ENCODE results near the gene KLF9. TPM values are rescaled to one million over a fixed set of nuclear protein-coding genes. Genes with fewer than 3 reads are reported as not detected.

The KLF9 gene
- total RNA-seq, 6 experiments from 2014 or later, result 7.9 to 15.7 (median 12.4) TPM

GRCh38 chr9:70411121-70411929, 3.1 kb downstream of the KLF9 start:
- TF ChIP-seq CTCF (IDR thresholded peaks at IDR 0.05), result no peak
- Mint-ChIP-seq H3K4me3 (peak overlapping the region; percentile 99), H3K27me3 (ENCODE audit: insufficient read depth) (peaks cover 13% of the 10 kb centered on the region), H3K9me3 (no peaks in the 10 kb centered on the region), H3K36me3 (ENCODE audit: low read depth) (peaks cover 7% of the 10 kb centered on the region; the same call in 1 of the 2 replicates), H3K4me1 (ENCODE audit: low read depth) (peaks cover 60% of the 10 kb centered on the region), H3K27ac (peak overlapping the region; percentile 97)
- DNase-seq, result peak; percentile 25

GRCh38 chr9:70410368-70410767, 4.1 kb downstream of the KLF9 start:
- peak; percentile 29 for DNase-seq
- H3K4me3 Mint-ChIP-seq, result peak overlapping the region; percentile 99
- peak overlapping the region; percentile 97 for H3K27ac Mint-ChIP-seq

GRCh38 chr9:70409800-70410199, 4.7 kb downstream of the KLF9 start:
- Mint-ChIP-seq H3K27me3 (ENCODE audit: insufficient read depth) (peaks cover 14% of the 10 kb centered on the region), H3K36me3 (ENCODE audit: low read depth) (peaks cover 7% of the 10 kb centered on the region; the same call in 1 of the 2 replicates), H3K27ac (peak overlapping the region; percentile 97), H3K9me3 (no peaks in the 10 kb centered on the region), H3K4me1 (ENCODE audit: low read depth) (peaks cover 69% of the 10 kb centered on the region), H3K4me3 (peak overlapping the region; percentile 99)
- TF ChIP-seq CTCF (IDR thresholded peaks at IDR 0.05), result no peak
- DNase-seq, result no peak

More at GRCh38 chr9:70410368-70410767, 4.1 kb downstream of the KLF9 start:
- Mint-ChIP-seq H3K9me3 (no peaks in the 10 kb centered on the region), H3K4me1 (ENCODE audit: low read depth) (peaks cover 69% of the 10 kb centered on the region), H3K36me3 (ENCODE audit: low read depth) (peaks cover 7% of the 10 kb centered on the region; the same call in 1 of the 2 replicates), H3K27me3 (ENCODE audit: insufficient read depth) (peaks cover 14% of the 10 kb centered on the region)
- TF ChIP-seq CTCF (IDR thresholded peaks at IDR 0.05), result no peak

GRCh38 chr9:70409280-70409679, 5.2 kb downstream of the KLF9 start:
- peaks cover 15% of the 10 kb centered on the region for H3K27me3 Mint-ChIP-seq (ENCODE audit: insufficient read depth)
- peaks cover 65% of the 10 kb centered on the region for H3K4me1 Mint-ChIP-seq (ENCODE audit: low read depth)
- H3K4me3 Mint-ChIP-seq, result no peak overlapping the region
- no peak for TF ChIP-seq CTCF (IDR thresholded peaks at IDR 0.05)
- no peaks in the 10 kb centered on the region for H3K9me3 Mint-ChIP-seq
- peak overlapping the region; percentile 97; the same call in 1 of the 2 replicates for H3K27ac Mint-ChIP-seq
- H3K36me3 Mint-ChIP-seq (ENCODE audit: low read depth), result peaks cover 7% of the 10 kb centered on the region; the same call in 1 of the 2 replicates
- no peak for DNase-seq

- Mint-ChIP-seq H3K36me3 (ENCODE audit: low read depth) (peaks cover 7% of the 10 kb centered on the region; the same call in 1 of the 2 replicates), H3K9me3 (no peaks in the 10 kb centered on the region), H3K27ac (no peak overlapping the region; the same call in 1 of the 2 replicates), H3K4me1 (ENCODE audit: low read depth) (peaks cover 68% of the 10 kb centered on the region), H3K4me3 (no peak overlapping the region), H3K27me3 (ENCODE audit: insufficient read depth) (peaks cover 11% of the 10 kb centered on the region)
- no peak for TF ChIP-seq CTCF (IDR thresholded peaks at IDR 0.05)
- DNase-seq, result no peak
Measured at GRCh38 chr9:70408393-70409040, 5.9 kb downstream of the KLF9 start.

All from HFFc6 (cell line).